GM18861 (cell line): ENCODE data around the gene PDP2.

Experiments used
- ATAC-seq: cut with Tn5 transposase; IDR thresholded peaks from one replicate; pipeline ENCODE4 v1.9.1; 2021; ENCODE audit not compliant: unreplicated experiment

Gene PDP2

DNA sequence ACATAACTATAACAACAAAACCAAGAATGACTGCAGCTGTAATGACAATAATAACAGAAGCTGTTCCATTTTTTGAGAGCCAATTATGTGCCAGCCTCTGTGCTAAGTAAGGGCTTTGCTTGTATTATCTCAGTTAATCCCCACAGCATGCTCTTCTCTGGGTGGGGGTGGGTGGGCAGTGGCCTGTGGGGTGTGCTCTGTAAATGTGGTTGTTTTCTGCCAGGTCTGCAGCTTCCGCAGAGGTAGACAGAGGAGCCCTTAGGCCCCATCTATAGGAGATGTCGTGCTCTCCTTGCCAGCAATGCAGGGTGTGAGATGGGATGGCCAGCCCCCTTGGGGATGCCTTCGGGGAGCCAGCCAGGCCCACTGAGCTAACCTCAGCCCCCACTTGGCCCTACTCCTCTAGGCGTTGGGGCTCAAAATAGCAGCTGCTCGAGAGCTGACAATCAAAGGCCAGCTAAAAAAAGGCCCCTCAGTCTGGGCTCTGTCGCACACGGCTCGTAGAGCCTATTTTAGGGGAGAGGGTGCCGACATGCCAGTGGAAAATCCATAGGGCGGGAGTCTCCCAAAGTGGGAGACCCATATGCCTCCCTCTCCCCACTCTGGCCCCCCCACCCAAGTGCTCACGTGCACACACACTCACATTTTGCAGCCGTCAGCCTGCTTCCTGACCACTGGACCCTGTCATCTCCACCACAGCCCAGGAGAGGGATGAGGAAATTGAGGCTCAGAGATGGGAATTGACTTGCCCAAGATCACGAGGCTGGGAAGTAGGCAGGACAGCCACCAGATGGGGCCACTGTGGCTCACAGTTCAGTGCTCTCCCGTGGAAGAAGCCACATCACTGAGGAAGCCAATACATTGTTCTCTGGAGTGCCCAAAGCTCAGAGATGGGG is 22.6 kb downstream of the PDP2 start:
- ATAC-seq: no peak

GRCh38 chr16:66903544-66904427 is 23.5 kb downstream of the PDP2 start:
- no peak for ATAC-seq

DNA sequence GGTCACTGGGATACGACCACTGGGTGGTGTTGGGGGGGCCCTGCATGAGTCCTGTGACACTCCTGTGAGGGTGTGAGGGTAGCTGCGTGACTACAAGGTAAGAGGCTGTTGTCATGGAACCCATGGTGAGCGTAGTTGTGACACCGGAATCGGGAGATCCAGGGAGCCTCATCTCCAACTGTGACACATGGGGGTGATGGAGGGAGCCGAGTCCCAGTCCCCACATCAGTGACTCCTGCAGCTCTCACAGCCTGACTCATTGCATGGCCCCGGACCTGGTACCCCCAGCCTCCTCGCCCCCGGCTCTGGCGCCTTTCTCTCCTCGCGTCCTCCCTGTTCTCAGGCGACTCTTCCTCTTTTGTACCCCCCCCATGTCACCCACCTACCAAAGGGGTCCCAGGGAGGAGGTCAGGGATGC is 24.1 kb downstream of the PDP2 start:
- no peak for ATAC-seq

DNA sequence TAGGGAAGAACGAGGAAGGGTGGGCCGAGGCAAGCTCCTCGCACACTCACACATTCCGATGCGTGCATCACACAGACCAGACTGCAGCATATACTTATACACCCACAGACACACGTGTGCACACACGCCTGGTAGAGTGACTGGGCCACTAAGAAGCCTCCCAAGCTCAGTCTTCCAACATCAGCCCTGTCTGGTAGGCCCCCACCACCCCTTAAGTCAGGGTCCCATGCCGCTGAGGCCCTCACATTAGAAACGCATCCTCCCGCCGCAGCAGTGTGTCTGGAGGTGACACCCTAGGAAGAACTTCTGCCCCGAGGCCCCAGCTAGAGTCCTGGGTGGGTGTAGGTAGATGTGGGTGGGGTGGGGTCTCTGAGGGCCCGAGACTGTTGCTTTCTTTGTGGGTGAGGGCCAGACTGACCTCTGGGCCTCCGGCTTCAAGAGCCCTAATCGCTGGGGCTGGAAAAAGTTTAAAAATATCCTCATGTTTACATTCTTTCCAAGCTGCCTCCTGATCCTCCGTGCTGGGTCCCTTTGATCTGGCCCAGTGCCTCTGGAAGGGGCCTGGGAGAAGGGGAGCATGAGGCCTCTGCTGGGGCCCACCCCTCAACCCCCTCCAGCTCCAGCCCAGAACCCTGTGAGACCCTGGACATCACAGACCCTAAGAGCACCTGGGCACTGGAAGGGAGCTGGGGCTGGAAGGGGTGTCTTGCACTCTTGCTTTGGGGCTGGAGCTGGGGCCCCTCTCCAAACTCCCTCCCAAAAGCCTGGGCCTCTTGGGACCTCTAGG is 24.7 kb downstream of the PDP2 start:
- no peak for ATAC-seq

DNA sequence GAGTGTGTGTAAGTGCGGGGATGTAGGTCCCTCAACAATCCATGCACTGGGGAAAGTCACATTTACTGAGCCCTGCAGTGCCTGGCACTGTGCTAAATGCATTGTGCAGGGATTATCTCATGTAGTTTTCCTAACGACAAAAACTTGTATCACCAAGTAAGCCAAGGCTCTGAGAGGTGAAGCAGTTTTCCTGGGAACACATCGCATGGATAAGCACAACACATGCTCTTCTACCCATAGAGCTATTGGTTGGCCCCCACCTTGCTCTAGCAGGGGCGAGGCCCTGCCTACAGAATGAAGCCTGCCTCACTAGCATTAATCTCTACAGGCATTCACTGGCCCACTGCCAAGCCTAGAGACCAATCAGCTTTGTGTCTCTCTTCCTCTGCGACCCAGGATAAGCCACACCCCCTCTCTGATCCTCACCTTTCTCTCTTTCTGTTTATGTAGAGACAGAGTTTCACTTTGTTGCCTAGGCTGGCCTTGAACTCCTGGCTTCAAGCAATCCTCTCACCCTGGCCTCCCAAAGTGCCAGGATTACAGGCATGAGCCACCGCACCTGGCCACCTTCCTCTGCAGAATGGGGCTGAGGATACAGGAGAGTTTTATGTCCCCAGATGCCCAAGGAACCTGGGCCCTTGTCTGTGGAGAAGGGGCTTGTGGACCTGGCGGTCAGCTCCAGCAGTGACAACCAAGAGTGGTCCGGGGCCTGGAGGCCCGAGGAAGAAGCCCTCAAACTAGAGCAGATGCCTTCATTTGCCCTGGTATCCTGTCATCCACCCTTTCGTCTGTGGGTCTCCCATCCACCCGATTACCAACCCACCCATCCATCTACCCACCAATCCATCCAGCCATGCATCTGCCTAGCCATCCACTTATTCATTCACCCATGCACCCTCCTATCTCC is 25.6 kb downstream of the PDP2 start:
- no peak for ATAC-seq

DNA sequence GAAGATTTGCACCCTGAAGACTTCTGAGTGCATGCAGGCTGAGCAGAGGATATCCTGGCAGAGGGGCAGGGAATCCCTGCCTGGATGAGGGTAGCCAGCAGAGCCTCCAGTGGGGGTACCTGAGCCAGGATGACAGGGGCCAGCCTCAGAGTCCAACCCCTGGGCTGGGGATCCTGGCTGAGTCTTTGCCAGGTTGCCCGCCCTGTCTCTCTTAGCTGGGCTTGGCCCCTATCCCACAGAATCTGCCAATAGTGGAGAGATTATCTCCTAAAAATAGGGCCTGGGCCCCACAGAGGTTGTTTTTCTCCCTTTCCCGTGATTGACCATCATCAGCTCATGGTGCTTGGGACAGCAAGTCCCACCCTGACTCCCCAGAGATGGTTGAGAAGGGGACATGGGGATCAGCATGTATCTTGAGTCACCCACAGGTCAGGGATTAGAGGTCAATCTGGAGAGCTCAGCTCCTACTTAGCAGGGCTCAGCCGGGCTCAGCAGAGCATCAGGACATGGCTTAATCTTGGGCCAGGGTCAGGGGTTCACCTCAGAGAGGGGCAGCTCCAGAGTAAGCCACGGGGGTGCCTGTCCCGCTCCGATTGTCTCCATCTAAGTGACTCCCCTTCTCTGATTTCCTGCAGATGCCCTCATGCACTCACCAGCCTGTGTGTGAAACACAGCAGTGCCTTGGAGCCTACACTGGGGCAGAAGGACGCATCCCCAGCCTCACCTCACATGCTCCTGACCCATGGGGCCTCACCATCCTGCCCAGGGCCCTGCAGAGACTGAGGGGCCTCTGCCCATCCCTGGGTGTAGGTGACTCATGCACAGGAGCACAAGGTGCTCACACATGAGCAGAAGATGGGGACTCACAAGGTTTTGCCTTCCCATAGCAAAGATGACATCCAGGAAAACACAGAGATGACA is 26.9 kb downstream of the PDP2 start:
- ATAC-seq: no peak

DNA sequence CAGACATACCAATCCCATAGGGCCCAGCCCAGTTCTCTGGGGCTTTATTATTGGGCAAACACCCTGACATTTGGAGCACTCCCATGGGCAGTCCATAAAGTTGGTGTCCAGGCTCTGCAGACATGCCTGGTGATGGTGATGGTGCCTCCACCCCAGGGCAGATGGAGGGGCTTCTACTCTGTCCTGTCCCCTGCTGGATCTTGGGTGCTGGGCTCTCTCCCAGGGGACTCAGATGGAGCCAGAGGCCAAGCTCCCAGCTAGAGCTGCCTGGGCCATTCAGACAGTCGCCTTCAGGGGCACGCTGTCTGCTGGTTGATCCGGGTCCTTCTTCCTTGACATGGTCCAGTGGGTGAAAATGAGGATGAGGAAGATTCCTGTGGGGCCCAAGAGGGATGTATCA is 27.8 kb downstream of the PDP2 start:
- no peak for ATAC-seq

DNA sequence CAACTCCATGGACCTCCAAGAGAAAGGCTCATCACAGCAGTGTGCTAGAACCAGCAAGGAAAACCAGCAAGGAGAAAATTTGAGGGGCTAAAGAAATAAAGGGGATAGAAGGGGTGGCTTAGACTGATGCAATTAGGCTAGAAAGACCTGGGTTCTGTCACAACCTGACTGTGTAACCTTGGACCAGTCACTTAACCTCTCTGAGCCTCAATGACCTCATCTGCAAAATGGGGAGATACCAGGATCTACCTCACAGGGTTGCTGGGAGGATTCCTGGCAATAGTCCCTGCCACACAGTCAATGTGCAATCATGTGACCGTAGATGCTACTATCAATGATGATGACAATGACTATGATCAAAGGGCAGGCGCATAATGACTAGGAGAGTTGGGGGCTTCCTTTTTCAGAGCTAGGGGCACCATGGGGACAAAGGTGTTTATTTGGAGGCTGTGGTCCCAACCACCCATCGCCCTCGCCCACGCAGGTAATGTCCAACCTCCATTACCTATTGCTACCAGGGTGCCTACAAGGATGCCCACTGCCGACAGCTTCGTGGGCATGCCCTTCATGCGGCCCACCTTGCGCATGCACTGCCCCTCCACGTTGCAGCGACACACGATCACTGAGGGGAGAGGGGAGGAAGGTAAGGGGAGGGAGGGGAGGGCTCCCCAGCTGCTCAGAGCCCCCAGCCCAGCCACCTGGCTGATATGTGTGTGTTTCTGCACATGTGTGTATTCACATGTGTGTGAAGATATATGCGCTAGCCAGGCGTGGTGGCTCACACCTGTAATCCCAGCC is 28.6 kb downstream of the PDP2 start:
- no peak for ATAC-seq

DNA sequence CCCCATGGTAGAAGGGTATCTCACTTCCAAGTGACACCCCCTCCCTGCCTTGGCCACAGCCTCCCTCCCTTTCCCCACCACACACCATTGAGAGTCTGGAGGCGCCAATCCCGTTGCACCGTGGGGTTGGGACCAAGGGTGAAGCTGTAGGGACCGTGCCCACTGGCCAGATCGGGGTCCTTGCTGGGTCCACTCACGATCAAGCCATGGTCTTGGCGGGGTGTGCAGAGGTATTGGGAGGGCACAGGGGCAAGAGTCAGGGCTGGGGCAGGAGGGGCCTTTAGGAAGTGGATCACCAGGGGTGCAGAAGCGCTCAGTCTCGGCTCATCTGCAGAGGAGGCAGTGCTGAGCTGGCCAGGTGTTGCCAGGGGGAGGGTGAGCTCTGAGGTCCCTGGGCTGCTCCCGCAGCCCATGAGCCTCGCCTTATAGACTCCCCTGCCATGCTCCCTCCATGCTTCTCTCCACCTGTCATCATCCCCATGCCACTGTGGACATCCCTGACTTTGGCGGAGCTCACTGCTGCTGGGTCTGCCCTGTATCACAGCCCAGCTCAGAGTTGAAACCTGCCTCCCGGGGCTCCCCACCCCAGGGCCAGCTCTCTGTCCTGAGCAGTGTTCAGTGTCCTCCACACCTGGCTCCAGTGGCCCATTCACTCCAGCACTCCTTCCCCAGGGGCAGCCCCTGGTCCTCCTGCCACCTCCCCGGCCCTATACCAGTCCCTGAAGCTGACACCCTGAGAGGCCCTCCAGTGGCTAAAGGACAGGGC is 30.0 kb downstream of the PDP2 start:
- no peak for ATAC-seq

DNA sequence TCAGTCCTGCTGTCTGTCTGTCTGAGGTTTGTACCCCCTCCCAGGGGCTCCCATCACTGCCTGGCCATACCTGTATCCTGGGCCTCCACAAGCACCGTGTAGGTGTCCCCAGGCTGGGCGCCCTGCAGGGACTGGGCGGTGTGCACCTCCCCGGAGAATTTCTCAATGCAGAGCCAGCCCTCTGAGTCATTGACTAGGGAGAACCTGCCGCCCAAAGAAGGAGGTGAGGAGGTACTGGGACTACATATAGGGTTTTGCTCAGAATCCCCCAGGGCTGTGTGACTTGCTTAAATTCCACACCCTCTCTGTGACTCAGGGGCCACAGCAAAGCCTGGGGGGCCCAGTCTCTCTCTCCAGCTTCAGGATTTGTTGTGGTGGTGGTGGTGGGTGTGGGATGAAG is 30.8 kb downstream of the PDP2 start:
- ATAC-seq: no peak

DNA sequence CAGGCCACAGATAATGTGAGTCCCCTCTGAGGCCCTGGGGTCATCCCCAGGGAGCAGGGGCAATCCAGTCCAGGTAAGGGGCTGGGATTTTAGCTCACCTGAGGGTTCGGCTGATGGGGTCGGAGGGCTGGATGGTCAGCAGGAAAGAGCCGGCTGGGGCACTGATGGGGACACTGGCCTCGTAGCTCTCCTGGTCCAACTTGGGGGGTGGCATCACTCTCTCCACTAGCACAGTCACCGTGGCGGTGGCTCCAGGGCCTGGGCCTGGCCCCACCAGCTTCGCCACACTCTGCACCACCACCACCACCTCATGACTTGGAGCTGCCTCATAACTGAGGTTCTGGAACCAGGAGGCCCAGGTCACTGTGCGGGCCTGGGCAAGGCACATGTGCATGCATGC is 31.5 kb downstream of the PDP2 start:
- no peak for ATAC-seq

- ATAC-seq: no peak
Observed at GRCh38 chr16:66913081-66913480, 32.8 kb downstream of the PDP2 start.

DNA sequence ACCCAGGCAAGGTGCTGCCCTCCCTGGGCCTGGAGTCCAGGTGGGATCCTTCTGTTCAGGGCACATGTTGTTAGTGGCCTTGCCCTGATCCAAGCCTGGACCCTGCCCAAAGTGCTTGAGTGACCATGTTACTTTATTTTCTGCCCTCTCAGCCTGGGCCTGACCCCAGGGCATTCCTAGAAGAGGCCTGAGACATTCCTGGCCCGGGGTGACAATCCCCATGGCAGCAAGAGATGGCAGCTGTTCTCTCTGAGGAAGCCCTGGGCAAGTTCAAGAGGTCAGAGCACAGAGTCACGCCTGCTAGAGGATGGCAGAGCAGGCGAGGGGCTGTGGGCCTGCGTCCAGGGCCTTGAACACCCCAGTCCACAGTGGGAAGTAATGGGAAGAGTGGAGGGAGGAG is 33.4 kb downstream of the PDP2 start:
- ATAC-seq: no peak

GRCh38 chr16:66914541-66914940 is 34.2 kb downstream of the PDP2 start:
- no peak for ATAC-seq

DNA sequence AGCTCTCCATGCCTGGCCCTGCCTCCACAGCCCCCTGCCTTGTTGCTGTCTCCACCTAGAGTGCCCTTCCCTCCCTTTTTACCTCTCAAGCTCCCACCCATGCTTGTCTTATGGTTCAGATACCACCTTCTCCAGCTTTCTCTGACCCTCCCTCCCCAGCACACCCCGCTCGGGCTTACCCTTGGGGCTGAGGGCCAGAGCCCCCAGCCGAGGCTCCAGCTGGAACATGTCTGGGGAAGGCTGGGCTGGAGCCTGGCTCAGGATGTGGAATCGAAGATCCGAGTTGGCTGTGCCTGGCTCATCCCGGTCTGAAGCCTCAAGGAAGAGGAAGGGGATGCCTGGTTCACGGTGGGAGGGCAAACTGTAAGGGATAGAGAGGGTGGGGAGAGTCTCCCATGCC is 34.7 kb downstream of the PDP2 start:
- no peak for ATAC-seq

DNA sequence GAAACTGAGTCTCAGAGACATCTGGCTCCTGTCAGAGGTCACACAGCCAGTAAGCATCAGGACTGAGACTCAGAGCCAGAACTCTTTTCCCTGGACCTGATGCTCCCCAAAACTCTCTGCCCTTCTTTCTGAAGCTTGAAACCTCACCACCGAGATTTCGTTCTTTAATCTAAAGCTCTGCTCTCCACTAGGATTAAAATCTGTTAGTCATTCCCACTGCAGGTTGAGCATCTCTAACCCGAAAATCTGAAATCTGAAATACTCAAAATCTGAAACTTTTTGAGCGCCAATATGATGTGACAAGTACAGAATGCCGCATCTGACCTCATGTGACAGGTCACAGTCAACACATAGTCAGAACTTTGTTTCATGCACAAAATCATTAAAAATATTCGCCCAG is 36.2 kb downstream of the PDP2 start:
- ATAC-seq: no peak

- no peak for ATAC-seq
Observed at GRCh38 chr16:66917741-66918140, 37.4 kb downstream of the PDP2 start.

DNA sequence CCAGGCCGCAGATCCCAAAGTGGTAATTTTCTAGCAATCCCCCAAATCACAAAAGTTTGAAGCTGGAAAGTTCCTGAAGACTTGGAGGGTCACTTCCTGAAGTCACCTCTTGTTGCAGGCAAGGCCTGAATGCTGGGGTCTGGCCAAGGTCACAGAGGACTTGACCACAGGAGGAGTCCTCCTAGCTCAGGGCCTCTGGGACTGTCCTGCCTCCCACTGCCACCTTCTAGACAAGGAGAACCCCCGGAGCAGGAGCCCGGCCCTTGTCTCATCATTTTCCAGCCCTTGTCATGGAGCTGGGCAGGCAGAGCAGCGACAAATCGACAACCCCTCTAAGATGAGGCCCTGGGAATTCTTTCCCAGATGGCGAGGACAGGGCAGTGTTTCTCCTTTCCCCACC is 38.0 kb downstream of the PDP2 start:
- ATAC-seq: no peak
